KMS-11 (cell line): ENCODE measurements around the gene GNAT1.

Experiments used
- H2AFZ ChIP-seq: fragments of 200-600 bp; sonication (generic); 2 replicates; pipeline ENCODE4 v1.6.1; 2016; ENCODE audit warnings: antibody characterized with exemption, mixed run types, low read depth
- H3K27ac ChIP-seq: fragments of 200-600 bp; sonication (generic); 2 replicates; pipeline ENCODE4 v1.6.1; 2016; ENCODE audit warnings: mild to moderate bottlenecking, mixed run types
- H3K27me3 ChIP-seq: fragments of 200-600 bp; sonication (generic); 2 replicates; pipeline ENCODE4 v1.6.1; 2017; ENCODE audit warnings: mild to moderate bottlenecking, low read depth, mixed run types, moderate library complexity; ENCODE audit not compliant: insufficient read depth
- H3K36me3 ChIP-seq: fragments of 200-600 bp; sonication (generic); 2 replicates; pipeline ENCODE4 v1.6.1; 2017; ENCODE audit warnings: mild to moderate bottlenecking, mixed run types; ENCODE audit not compliant: insufficient read depth
- H3K4me1 ChIP-seq: fragments of 200-600 bp; sonication (generic); 2 replicates; pipeline ENCODE4 v1.6.1; 2016; ENCODE audit warnings: mild to moderate bottlenecking, low read depth, mixed run types; ENCODE audit not compliant: poor library complexity, severe bottlenecking
- H3K4me2 ChIP-seq: fragments of 200-600 bp; sonication (generic); 2 replicates; pipeline ENCODE4 v1.7.0; 2016; ENCODE audit warnings: mild to moderate bottlenecking, mixed run types
- H3K4me3 ChIP-seq: fragments of 200-600 bp; sonication (generic); IDR thresholded peaks from 2 replicates; pipeline ENCODE4 v1.6.1; 2017; ENCODE audit warnings: low read depth, low read length, mixed read lengths; ENCODE audit not compliant: insufficient read depth
- H3K79me2 ChIP-seq: fragments of 200-600 bp; sonication (generic); 2 replicates; pipeline ENCODE4 v1.6.1; 2016; ENCODE audit warnings: low read depth, mixed run types; ENCODE audit not compliant: insufficient read depth
- H3K9ac ChIP-seq: fragments of 200-600 bp; sonication (generic); 2 replicates; pipeline ENCODE4 v1.6.1; 2016; ENCODE audit warnings: mild to moderate bottlenecking, mixed run types
- H4K20me1 ChIP-seq: fragments of 200-600 bp; sonication (generic); 2 replicates; pipeline ENCODE4 v1.6.1; 2016; ENCODE audit warnings: mild to moderate bottlenecking, mixed run types; ENCODE audit not compliant: insufficient read depth
- CTCF ChIP-seq: fragments of 200-600 bp; sonication (generic); conservative IDR thresholded peaks from 2 replicates; pipeline ENCODE4 v1.6.1; 2017; ENCODE audit warnings: low read depth, mild to moderate bottlenecking, antibody characterized with exemption, low read length, moderate library complexity, mixed read lengths

Gene GNAT1

GRCh38 chr3:50172626-50173220, 18.7 kb upstream of the GNAT1 start:
- H3K79me2 ChIP-seq, result no peaks in the 10 kb centered on the region
- no peaks in the 10 kb centered on the region for H4K20me1 ChIP-seq
- no peaks in the 10 kb centered on the region for H3K36me3 ChIP-seq
- H3K4me1 ChIP-seq, result no peaks in the 10 kb centered on the region
- H3K4me2 ChIP-seq, result no peak overlapping the region
- H2AFZ ChIP-seq, result no peak overlapping the region
- H3K9ac ChIP-seq, result no peak overlapping the region
- no peak overlapping the region for H3K27ac ChIP-seq
- TF ChIP-seq CTCF, result no peak
- H3K27me3 ChIP-seq, result peaks cover 6% of the 10 kb centered on the region; the same call in 1 of the 2 replicates
- H3K4me3 ChIP-seq, result no peak overlapping the region

GRCh38 chr3:50173685-50174516, 17.5 kb upstream of the GNAT1 start:
- no peak overlapping the region for H2AFZ ChIP-seq
- H3K4me1 ChIP-seq, result no peaks in the 10 kb centered on the region
- H3K4me3 ChIP-seq, result no peak overlapping the region
- H3K9ac ChIP-seq, result no peak overlapping the region
- H3K27me3 ChIP-seq, result peaks cover 6% of the 10 kb centered on the region; the same call in 1 of the 2 replicates
- H4K20me1 ChIP-seq, result no peaks in the 10 kb centered on the region
- H3K36me3 ChIP-seq, result no peaks in the 10 kb centered on the region
- no peak overlapping the region for H3K27ac ChIP-seq
- H3K4me2 ChIP-seq, result no peak overlapping the region
- no peaks in the 10 kb centered on the region for H3K79me2 ChIP-seq
- TF ChIP-seq CTCF, result no peak

- Histone ChIP-seq H3K36me3 (no peaks in the 10 kb centered on the region), H3K27me3 (peaks cover 9% of the 10 kb centered on the region; the same call in 1 of the 2 replicates), H3K27ac (no peak overlapping the region), H3K4me3 (no peak overlapping the region), H3K4me1 (no peaks in the 10 kb centered on the region), H2AFZ (no peak overlapping the region), H3K9ac (no peak overlapping the region), H3K4me2 (no peak overlapping the region), H3K79me2 (no peaks in the 10 kb centered on the region), H4K20me1 (no peaks in the 10 kb centered on the region)
- no peak for TF ChIP-seq CTCF
Measured at GRCh38 chr3:50174517-50174895, 16.9 kb upstream of the GNAT1 start.

GRCh38 chr3:50174947-50175524, 16.4 kb upstream of the GNAT1 start:
- H3K4me2 ChIP-seq, result no peak overlapping the region
- H3K36me3 ChIP-seq, result no peaks in the 10 kb centered on the region
- H3K9ac ChIP-seq, result no peak overlapping the region
- H3K4me1 ChIP-seq, result no peaks in the 10 kb centered on the region
- no peak overlapping the region for H3K4me3 ChIP-seq
- no peak overlapping the region for H3K27ac ChIP-seq
- H2AFZ ChIP-seq, result no peak overlapping the region
- H3K27me3 ChIP-seq, result peaks cover 9% of the 10 kb centered on the region; the same call in 1 of the 2 replicates
- no peak for TF ChIP-seq CTCF
- H3K79me2 ChIP-seq, result no peaks in the 10 kb centered on the region
- no peaks in the 10 kb centered on the region for H4K20me1 ChIP-seq
